Peyer's patch (tissue), 4 donors: ENCODE data around the gene S100A10. TPM values are rescaled to one million over a fixed set of nuclear protein-coding genes. Genes with fewer than 3 reads are reported as not detected.
A peak's percentile ranks its signal among the peaks of the same experiment; 100 is the strongest.

Source experiments
- DNase-seq, 3 donors: peaks; one replicate each; pipeline ENCODE4 v3.0.0-alpha.2; 2017 to 2019
- H3K27ac ChIP-seq, 4 donors: fragments of 200-600 bp; sonication (generic); one replicate each; pipeline ENCODE4 v1.5.1; 2016 to 2019
- H3K27me3 ChIP-seq, 2 donors: fragments of 200-600 bp; sonication (generic); one replicate each; pipeline ENCODE4 v1.5.1; 2019
- H3K36me3 ChIP-seq, 3 donors: fragments of 200-600 bp; sonication (generic); one replicate each; pipeline ENCODE4 v1.5.1; 2016 to 2019
- H3K4me1 ChIP-seq, 4 donors: fragments of 200-600 bp; sonication (generic); one replicate each; pipeline ENCODE4 v1.5.1; 2016 to 2019
- H3K4me3 ChIP-seq, 4 donors: fragments of 200-600 bp; sonication (generic); 1 replicate in 3 of 4; 2 replicates in 1 of 4; pipeline ENCODE4 v1.5.1; 2016 to 2019; ENCODE audit warnings: mild to moderate bottlenecking in 1 of 4
- H3K9me3 ChIP-seq, 4 donors: fragments of 200-600 bp; sonication (generic); one replicate each; pipeline ENCODE4 v1.5.1; 2016 to 2019; ENCODE audit warnings: mild to moderate bottlenecking in 1 of 4
- POLR2A ChIP-seq, 2 donors: fragments of 450-650 bp; IDR thresholded peaks; one replicate each; pipeline ENCODE4 v1.5.1; 2017; ENCODE audit warnings: antibody characterized with exemption in 2 of 2, mild to moderate bottlenecking in 2 of 2, moderate library complexity in 2 of 2
- total RNA-seq, 4 donors: library from RNA; depleted of rRNA; stranded (reverse); fragments of >200 nt; gene quantifications; one replicate each; pipeline ENCODE4 v1.1.0, GENCODE V29; 2016
- TF ChIP-seq, protein P1 (sequence below), 6 experiments: fragments of 450-650 bp in 4 of 6; fragments of 200-600 bp in 2 of 6; sonication (generic) in 1 of 6; IDR thresholded peaks; one replicate each; pipeline ENCODE4 v1.5.1; 2017 to 2019; ENCODE audit warnings: antibody characterized with exemption in 6 of 6, mild to moderate bottlenecking in 3 of 6, moderate library complexity in 1 of 6

S100A10 gene
- total RNA-seq, 4 donors from 2014 or later = 90.0 to 223 (median 154) TPM

DNA sequence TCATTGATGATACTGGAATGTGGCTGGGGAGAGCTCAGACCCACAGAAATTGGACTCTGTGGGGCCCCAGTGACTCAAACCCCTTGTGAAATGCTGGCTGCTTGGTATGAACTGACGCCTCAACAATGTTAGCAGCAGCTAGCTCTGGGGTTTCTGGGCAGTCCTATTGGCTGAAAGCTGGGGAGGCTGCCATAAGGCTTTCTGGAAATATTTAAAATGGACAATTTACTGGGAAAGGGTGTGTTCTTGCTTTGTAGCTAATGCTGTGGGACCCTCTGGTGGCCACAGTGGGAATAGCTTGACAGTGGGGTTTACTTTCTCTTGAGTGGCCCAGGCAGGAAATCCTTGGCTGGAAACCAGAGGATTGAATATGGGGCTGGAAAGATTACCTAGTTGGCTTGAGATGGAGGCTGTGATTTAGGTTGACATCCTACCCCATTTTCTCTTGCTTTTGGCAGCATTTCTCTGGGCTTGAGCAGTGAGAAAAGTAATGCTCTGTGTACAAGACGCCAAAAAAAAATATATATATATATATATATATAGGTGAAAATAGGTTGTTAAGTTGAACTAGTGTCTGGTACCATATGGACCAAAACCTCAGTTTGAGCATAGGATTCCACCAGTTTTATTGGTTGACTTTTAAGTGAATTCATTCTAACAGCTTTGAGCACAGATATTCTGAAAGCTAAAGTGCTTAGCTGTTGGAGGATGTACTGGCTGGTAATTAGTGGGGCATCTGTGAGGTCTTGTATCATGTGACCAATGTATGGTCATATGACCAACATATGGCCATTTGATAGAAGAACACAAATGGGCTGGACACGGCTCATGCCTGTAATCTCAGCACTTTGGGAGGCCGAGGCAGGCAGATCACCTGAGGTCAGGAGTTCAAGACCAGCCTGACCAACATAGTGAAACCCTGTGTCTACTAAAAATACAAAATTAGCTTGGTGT, 8.2 kb upstream of the S100A10 start:
- Histone ChIP-seq H3K9me3 (no peaks in the 10 kb centered on the region), H3K27ac (no peak overlapping the region), H3K27me3 (no peaks in the 10 kb centered on the region), H3K4me3 (no peak overlapping the region), H3K4me1 (no peaks in the 10 kb centered on the region), H3K36me3 (no peaks in the 10 kb centered on the region)
- peak; percentile 80 to 96 (median 82) for DNase-seq
- TF ChIP-seq, protein P1, sequence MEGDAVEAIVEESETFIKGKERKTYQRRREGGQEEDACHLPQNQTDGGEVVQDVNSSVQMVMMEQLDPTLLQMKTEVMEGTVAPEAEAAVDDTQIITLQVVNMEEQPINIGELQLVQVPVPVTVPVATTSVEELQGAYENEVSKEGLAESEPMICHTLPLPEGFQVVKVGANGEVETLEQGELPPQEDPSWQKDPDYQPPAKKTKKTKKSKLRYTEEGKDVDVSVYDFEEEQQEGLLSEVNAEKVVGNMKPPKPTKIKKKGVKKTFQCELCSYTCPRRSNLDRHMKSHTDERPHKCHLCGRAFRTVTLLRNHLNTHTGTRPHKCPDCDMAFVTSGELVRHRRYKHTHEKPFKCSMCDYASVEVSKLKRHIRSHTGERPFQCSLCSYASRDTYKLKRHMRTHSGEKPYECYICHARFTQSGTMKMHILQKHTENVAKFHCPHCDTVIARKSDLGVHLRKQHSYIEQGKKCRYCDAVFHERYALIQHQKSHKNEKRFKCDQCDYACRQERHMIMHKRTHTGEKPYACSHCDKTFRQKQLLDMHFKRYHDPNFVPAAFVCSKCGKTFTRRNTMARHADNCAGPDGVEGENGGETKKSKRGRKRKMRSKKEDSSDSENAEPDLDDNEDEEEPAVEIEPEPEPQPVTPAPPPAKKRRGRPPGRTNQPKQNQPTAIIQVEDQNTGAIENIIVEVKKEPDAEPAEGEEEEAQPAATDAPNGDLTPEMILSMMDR (IDR thresholded peaks at IDR 0.05) = peak; percentile 76 to 96 (median 93)
- TF ChIP-seq POLR2A (IDR thresholded peaks at IDR 0.05) = peak in 1 of 2 donors; percentile 7

DNA sequence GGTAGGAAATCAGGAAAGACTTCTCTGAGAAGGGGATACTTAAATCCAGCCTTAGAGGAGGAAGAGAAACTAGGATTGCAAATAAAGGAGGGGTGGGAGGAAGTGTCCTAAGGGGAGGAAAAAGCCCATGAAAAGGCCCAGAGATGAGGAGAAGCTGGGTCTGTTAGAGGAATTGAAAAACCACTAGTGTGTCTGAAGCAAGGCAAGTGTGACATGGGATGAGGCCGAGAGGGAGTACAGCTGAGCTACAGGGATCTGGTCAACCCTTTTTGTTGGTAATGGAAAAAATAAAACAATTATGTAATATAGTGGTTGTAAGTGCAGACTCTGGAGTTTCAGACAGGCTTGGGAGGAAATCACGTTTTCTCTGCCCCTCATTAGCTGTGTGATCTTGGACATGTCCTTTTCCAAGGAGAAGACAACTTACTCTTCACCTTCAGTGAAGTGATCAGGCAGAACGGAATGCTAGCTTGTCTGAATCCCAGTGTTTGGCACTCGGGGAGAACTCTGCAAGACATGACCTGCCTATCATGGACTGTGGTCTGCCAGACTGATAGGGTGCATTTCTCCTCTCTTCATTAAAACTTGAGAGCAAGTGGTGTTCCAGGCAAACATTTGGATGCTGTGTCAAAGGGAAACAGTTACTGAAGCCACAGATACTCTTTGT, 7.4 kb upstream of the S100A10 start:
- Histone ChIP-seq H3K27ac (peak overlapping the region in 1 of 4 donors; percentile 36), H3K27me3 (no peaks in the 10 kb centered on the region), H3K4me3 (no peak overlapping the region), H3K9me3 (no peaks in the 10 kb centered on the region), H3K4me1 (peaks cover 0 to under 1% (median 0%) of the 10 kb centered on the region in 4 donors), H3K36me3 (no peaks in the 10 kb centered on the region)
- TF ChIP-seq, protein P1 (IDR thresholded peaks at IDR 0.05) = no peak
- TF ChIP-seq POLR2A (IDR thresholded peaks at IDR 0.05) = no peak
- DNase-seq = no peak

DNA sequence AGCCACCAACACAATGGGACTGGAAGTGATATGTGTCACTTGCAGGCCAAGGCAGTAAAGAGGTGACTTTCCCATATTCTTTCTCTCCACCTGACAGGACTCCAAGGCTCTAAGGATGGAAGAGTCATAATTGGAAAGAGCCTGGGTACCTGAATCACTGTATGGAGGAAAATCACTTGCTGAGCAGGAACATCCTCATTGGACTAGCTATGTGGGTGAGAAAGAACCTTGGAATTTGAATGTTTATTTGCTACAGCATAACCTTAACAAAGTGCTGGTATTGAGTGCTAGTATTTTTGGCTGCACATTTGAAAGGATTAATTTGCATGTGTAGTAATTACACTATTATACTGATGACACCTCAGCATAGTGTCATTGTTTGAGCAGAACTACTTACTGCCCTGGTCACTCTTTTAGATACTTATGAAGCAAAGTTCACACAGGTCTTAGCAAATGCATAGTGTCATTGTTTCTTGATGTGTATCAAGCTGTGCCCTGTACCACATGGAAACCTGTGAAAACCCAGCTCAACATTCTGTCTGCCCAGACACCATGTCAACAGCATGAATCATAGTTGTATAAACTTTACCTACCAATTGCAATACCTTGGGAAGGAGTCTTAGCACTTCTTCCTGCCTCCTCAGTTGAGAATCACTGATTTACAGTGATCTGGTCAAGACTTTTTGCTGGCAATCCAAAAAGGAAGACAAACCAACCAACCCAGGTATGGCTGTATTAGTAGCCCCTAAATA, 5.1 kb upstream of the S100A10 start:
- no peaks in the 10 kb centered on the region for H3K9me3 ChIP-seq
- H3K27ac ChIP-seq = no peak overlapping the region
- no peak overlapping the region for H3K4me3 ChIP-seq
- no peaks in the 10 kb centered on the region for H3K27me3 ChIP-seq
- no peak for DNase-seq
- TF ChIP-seq POLR2A (IDR thresholded peaks at IDR 0.05) = no peak
- TF ChIP-seq, protein P1 (IDR thresholded peaks at IDR 0.05) = no peak
- no peaks in the 10 kb centered on the region for H3K36me3 ChIP-seq
- H3K4me1 ChIP-seq = peaks cover 0 to 16% (median 0%) of the 10 kb centered on the region in 4 donors

DNA sequence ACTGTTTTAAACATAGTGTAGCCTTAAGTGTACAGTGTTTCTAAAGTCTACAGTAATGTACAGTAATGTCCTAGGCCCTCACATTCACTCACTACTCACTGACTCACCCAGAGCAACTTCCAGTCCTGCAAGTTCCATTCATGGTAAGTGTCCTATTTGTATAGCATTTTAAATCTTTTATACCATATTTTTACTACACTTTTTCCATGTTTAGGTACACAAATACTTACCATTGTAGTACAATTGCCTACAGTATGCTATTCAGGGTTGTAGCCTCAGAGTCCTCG, 3.6 kb upstream of the S100A10 start:
- no peak for DNase-seq
- no peaks in the 10 kb centered on the region for H3K27me3 ChIP-seq
- H3K36me3 ChIP-seq = no peaks in the 10 kb centered on the region
- H3K9me3 ChIP-seq = no peaks in the 10 kb centered on the region
- no peak for TF ChIP-seq POLR2A (IDR thresholded peaks at IDR 0.05)
- TF ChIP-seq, protein P1 (IDR thresholded peaks at IDR 0.05) = no peak
- H3K27ac ChIP-seq = no peak overlapping the region
- no peak overlapping the region for H3K4me3 ChIP-seq
- peaks cover 0 to 17% (median 3%) of the 10 kb centered on the region in 4 donors for H3K4me1 ChIP-seq

GRCh38 chr1:151995774-151996173, 2.1 kb upstream of the S100A10 start:
- Histone ChIP-seq H3K4me3 (no peak overlapping the region), H3K27ac (no peak overlapping the region), H3K27me3 (no peaks in the 10 kb centered on the region), H3K36me3 (no peaks in the 10 kb centered on the region), H3K4me1 (peaks cover 0 to 31% (median 8%) of the 10 kb centered on the region in 4 donors), H3K9me3 (no peaks in the 10 kb centered on the region)
- DNase-seq = no peak
- TF ChIP-seq, protein P1 (IDR thresholded peaks at IDR 0.05) = no peak
- no peak for TF ChIP-seq POLR2A (IDR thresholded peaks at IDR 0.05)
